GM21723 (cell line): ENCODE measurements around the gene MYO15B.

ENCODE experiments used
- ATAC-seq: cut with Tn5 transposase; IDR thresholded peaks from one replicate; pipeline ENCODE4 v1.9.1; 2021; ENCODE audit warnings: mild to moderate bottlenecking, moderate library complexity; ENCODE audit not compliant: unreplicated experiment

The MYO15B gene

GRCh38 chr17:75622771-75623273 lies 35.2 kb downstream of the MYO15B start:
- ATAC-seq = no peak

- ATAC-seq = no peak
Measured at GRCh38 chr17:75623386-75623785, 35.8 kb downstream of the MYO15B start.

- ATAC-seq = no peak
Measured at GRCh38 chr17:75624021-75624420, 36.4 kb downstream of the MYO15B start.

GRCh38 chr17:75624714-75625345 lies 37.2 kb downstream of the MYO15B start:
- ATAC-seq = no peak

GRCh38 chr17:75625813-75626486 lies 38.4 kb downstream of the MYO15B start:
- ATAC-seq = no peak

- no peak for ATAC-seq
Measured at GRCh38 chr17:75626496-75627038, 39.0 kb downstream of the MYO15B start.

- no peak for ATAC-seq
Measured at GRCh38 chr17:75627094-75627493, 39.5 kb downstream of the MYO15B start.

- ATAC-seq = no peak
Measured at GRCh38 chr17:75628425-75628824, 40.8 kb downstream of the MYO15B start.

- ATAC-seq = no peak
Measured at GRCh38 chr17:75629157-75629556, 41.6 kb downstream of the MYO15B start.

- no peak for ATAC-seq
Measured at GRCh38 chr17:75630071-75630917, 42.7 kb downstream of the MYO15B start.

GRCh38 chr17:75631353-75631752 lies 43.8 kb downstream of the MYO15B start:
- no peak for ATAC-seq

GRCh38 chr17:75632428-75632827 lies 44.8 kb downstream of the MYO15B start:
- ATAC-seq = no peak

GRCh38 chr17:75632863-75633485 lies 45.4 kb downstream of the MYO15B start, which contains the start of gene SMIM5:
TSS of gene SMIM5 (plus strand) at chr17:75633434. CDS start at chr17:75640202, 6,768 bp downstream.
- no peak for ATAC-seq

- ATAC-seq = no peak
Measured at GRCh38 chr17:75633486-75634375, 46.1 kb downstream of the MYO15B start.

- ATAC-seq = no peak
Measured at GRCh38 chr17:75634376-75634740, 46.8 kb downstream of the MYO15B start.

- no peak for ATAC-seq
Measured at GRCh38 chr17:75634754-75635609, 47.4 kb downstream of the MYO15B start.

- ATAC-seq = no peak
Measured at GRCh38 chr17:75635610-75636202, 48.1 kb downstream of the MYO15B start.

GRCh38 chr17:75636381-75637142 lies 49.0 kb downstream of the MYO15B start:
- ATAC-seq = no peak
